Nephron progenitor cell (in vitro differentiated cells): Measurements from ENCODE around the gene TCF7L2.
"Not testable (repeated sequence)": the region's sequence is repeated elsewhere in the genome, so short reads cannot be mapped to it uniquely, and the experiment has no call there.

Experiments
- DNase-seq: peaks from one replicate; pipeline ENCODE4 v3.0.0; 2021
- H3K27ac Mint-ChIP-seq: 2 replicates; pipeline ENCODE4 v1.8.0; 2021; ENCODE audit warnings: mild to moderate bottlenecking, moderate library complexity, mixed read lengths
- H3K27me3 Mint-ChIP-seq: 2 replicates; pipeline ENCODE4 v1.8.0; 2021; ENCODE audit warnings: mild to moderate bottlenecking, low read depth, mixed read lengths; ENCODE audit not compliant: poor library complexity
- H3K36me3 Mint-ChIP-seq: 2 replicates; pipeline ENCODE4 v1.8.0; 2021; ENCODE audit warnings: low read depth, mixed read lengths
- H3K4me1 Mint-ChIP-seq: 2 replicates; pipeline ENCODE4 v1.8.0; 2021; ENCODE audit warnings: mixed read lengths
- H3K4me3 Mint-ChIP-seq: 2 replicates; pipeline ENCODE4 v1.8.0; 2021; ENCODE audit warnings: mild to moderate bottlenecking, moderate library complexity, mixed read lengths
- H3K9me3 Mint-ChIP-seq: 2 replicates; pipeline ENCODE4 v1.8.0; 2021; ENCODE audit warnings: mild to moderate bottlenecking, moderate library complexity, mixed read lengths
- TF ChIP-seq, protein P1 (sequence below): fragments of 200-600 bp; sonication (generic); IDR thresholded peaks from 2 replicates; pipeline ENCODE4 v1.5.0; 2021; ENCODE audit warnings: antibody characterized with exemption

Gene TCF7L2

GRCh38 chr10:113104047-113104446, 154.0 kb downstream of the TCF7L2 start:
- no peak for DNase-seq
- Mint-ChIP-seq H3K4me1 (peaks cover 58% of the 10 kb centered on the region), H3K4me3 (no peak overlapping the region), H3K27me3 (peaks cover 3% of the 10 kb centered on the region), H3K9me3 (no peaks in the 10 kb centered on the region), H3K36me3 (peaks cover 27% of the 10 kb centered on the region), H3K27ac (no peak overlapping the region)
- TF ChIP-seq, protein P1, sequence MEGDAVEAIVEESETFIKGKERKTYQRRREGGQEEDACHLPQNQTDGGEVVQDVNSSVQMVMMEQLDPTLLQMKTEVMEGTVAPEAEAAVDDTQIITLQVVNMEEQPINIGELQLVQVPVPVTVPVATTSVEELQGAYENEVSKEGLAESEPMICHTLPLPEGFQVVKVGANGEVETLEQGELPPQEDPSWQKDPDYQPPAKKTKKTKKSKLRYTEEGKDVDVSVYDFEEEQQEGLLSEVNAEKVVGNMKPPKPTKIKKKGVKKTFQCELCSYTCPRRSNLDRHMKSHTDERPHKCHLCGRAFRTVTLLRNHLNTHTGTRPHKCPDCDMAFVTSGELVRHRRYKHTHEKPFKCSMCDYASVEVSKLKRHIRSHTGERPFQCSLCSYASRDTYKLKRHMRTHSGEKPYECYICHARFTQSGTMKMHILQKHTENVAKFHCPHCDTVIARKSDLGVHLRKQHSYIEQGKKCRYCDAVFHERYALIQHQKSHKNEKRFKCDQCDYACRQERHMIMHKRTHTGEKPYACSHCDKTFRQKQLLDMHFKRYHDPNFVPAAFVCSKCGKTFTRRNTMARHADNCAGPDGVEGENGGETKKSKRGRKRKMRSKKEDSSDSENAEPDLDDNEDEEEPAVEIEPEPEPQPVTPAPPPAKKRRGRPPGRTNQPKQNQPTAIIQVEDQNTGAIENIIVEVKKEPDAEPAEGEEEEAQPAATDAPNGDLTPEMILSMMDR = no peak

- Mint-ChIP-seq H3K36me3 (peaks cover 19% of the 10 kb centered on the region), H3K4me3 (no peak overlapping the region), H3K4me1 (peaks cover 37% of the 10 kb centered on the region), H3K27me3 (peaks cover 3% of the 10 kb centered on the region), H3K9me3 (no peaks in the 10 kb centered on the region), H3K27ac (no peak overlapping the region)
- TF ChIP-seq, protein P1 = peak; percentile 59
- DNase-seq = peak; percentile 63
Observed at GRCh38 chr10:113108194-113108835, 158.3 kb downstream of the TCF7L2 start.

DNA sequence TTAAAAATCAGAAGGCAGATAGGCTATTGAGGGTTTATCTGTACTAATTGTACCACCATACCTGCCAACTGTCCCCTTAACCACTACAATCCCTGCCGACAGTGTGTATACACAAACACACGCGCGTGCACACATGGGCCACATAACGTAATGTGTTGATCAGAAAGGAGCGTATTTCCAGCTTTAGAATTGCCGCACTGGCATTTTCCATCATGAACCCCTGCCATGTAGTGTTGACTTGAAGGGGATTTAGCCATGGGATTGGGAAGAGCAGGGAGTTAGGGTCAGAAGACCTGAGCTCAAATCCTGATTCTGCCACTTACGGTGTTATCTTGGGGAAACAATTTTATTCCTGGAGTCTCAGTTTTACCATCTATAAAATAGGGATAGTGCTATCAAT, 158.9 kb downstream of the TCF7L2 start:
- Mint-ChIP-seq H3K4me1 (peaks cover 30% of the 10 kb centered on the region), H3K36me3 (peaks cover 19% of the 10 kb centered on the region), H3K27me3 (peaks cover 3% of the 10 kb centered on the region), H3K9me3 (no peaks in the 10 kb centered on the region), H3K27ac (no peak overlapping the region), H3K4me3 (no peak overlapping the region)
- TF ChIP-seq, protein P1 = no peak
- no peak for DNase-seq

DNA sequence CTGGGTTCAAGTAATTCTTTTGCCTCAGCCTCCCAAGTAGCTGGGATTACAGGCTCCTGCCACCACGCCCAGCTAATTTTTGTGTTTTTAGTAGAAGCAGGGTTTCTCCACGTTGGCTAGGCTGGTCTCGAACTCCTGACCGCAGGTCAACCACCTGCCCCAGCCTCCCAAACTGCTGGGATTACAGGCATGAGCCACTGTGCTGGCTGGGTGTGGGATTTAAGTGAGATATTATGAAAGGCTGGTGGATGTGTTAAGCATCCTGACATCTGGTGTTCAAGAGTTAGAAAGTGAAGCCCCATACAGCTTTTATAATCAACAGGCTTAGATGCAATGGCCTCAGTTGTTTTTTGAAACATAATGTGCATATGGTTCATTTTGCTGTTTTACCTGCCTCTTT, 159.4 kb downstream of the TCF7L2 start:
- not testable (repeated sequence) for H3K27me3 Mint-ChIP-seq, H3K4me3 Mint-ChIP-seq, DNase-seq, H3K27ac Mint-ChIP-seq, H3K9me3 Mint-ChIP-seq
- peaks cover 25% of the 10 kb centered on the region for H3K4me1 Mint-ChIP-seq
- H3K36me3 Mint-ChIP-seq = peaks cover 19% of the 10 kb centered on the region

- peaks cover 11% of the 10 kb centered on the region for H3K36me3 Mint-ChIP-seq
- no peak overlapping the region for H3K27ac Mint-ChIP-seq
- H3K4me3 Mint-ChIP-seq = no peak overlapping the region
- H3K27me3 Mint-ChIP-seq = peaks cover 3% of the 10 kb centered on the region
- DNase-seq = no peak
- H3K9me3 Mint-ChIP-seq = no peaks in the 10 kb centered on the region
- peaks cover 12% of the 10 kb centered on the region for H3K4me1 Mint-ChIP-seq
- TF ChIP-seq, protein P1 = no peak
Observed at GRCh38 chr10:113111260-113111659, 161.2 kb downstream of the TCF7L2 start.

GRCh38 chr10:113111900-113112853, 162.1 kb downstream of the TCF7L2 start:
- Mint-ChIP-seq H3K4me1 (peaks cover 17% of the 10 kb centered on the region), H3K27ac (no peak overlapping the region), H3K36me3 (peaks cover 8% of the 10 kb centered on the region), H3K27me3 (peaks cover 3% of the 10 kb centered on the region), H3K9me3 (no peaks in the 10 kb centered on the region), H3K4me3 (no peak overlapping the region)
- DNase-seq = no peak
- TF ChIP-seq, protein P1 = no peak
